Lower leg skin (tissue), 4 donors: ENCODE results near the gene SPTB. TPM values are rescaled to one million over a fixed set of nuclear protein-coding genes. Genes with fewer than 3 reads are reported as not detected.
A peak's percentile ranks its signal among the peaks of the same experiment; 100 is the strongest.

Experiments
- DNase-seq, 2 donors: peaks; one replicate each; pipeline ENCODE4 v3.0.0-alpha.2; 2019; ENCODE audit warnings: low spot score in 2 of 2
- H3K4me3 ChIP-seq: fragments of 200-600 bp; sonication (generic); 2 replicates; pipeline ENCODE4 v1.5.1; 2017; ENCODE audit warnings: mild to moderate bottlenecking, low read depth; ENCODE audit not compliant: poor library complexity, severe bottlenecking
- POLR2A ChIP-seq, 2 donors: fragments of 450-650 bp; IDR thresholded peaks; one replicate each; pipeline ENCODE4 v1.6.1; 2016 to 2017; ENCODE audit warnings: antibody characterized with exemption in 2 of 2, mild to moderate bottlenecking in 1 of 2, moderate library complexity in 1 of 2
- WGBS, 2 donors: methylation state at CpG; one replicate each; pipeline ENCODE4 v1.1.5; 2018; 5-methylcytosine and 5-hydroxymethylcytosine counted together
- intact Hi-C: fragments of 100-400 bp; cut with DNase I; formaldehyde crosslinking; loops from one replicate; pipeline ENCODE4 v1.15.0; 2023; ENCODE audit warnings: low total_unique reads
- microRNA-seq, 2 donors: library from miRNA; unstranded; fragments of <30 nt; microRNA quantifications; one replicate each; pipeline ENCODE4, GENCODE V29; 2016; ENCODE audit warnings: borderline replicate concordance in 2 of 2, borderline number of aligned reads in 1 of 2
- total RNA-seq, 4 donors: library from RNA; depleted of rRNA; stranded (reverse); fragments of >200 nt; gene quantifications; one replicate each; pipeline ENCODE4 v1.1.0, GENCODE V29; 2016
- TF ChIP-seq, protein P1 (sequence below), 3 donors: fragments of 450-650 bp; IDR thresholded peaks; one replicate each; pipeline ENCODE4 v1.5.1; 2016; ENCODE audit warnings: antibody characterized with exemption in 3 of 3, mild to moderate bottlenecking in 3 of 3, moderate library complexity in 2 of 3

Gene SPTB
- total RNA-seq, 4 donors from 2014 or later: 0.34 to 1.3 (median 0.92) TPM

GRCh38 chr14:64700290-64700689, 179.4 kb downstream of the SPTB start:
- intact Hi-C loops: no loop called here
- peak in 1 of 2 donors; percentile 7 for DNase-seq
- 76 to 78% methylated on average over 2 of the region's 2 CpGs for WGBS, 2 donors
- no peak for TF ChIP-seq POLR2A (IDR thresholded peaks at IDR 0.05)
- TF ChIP-seq, protein P1, sequence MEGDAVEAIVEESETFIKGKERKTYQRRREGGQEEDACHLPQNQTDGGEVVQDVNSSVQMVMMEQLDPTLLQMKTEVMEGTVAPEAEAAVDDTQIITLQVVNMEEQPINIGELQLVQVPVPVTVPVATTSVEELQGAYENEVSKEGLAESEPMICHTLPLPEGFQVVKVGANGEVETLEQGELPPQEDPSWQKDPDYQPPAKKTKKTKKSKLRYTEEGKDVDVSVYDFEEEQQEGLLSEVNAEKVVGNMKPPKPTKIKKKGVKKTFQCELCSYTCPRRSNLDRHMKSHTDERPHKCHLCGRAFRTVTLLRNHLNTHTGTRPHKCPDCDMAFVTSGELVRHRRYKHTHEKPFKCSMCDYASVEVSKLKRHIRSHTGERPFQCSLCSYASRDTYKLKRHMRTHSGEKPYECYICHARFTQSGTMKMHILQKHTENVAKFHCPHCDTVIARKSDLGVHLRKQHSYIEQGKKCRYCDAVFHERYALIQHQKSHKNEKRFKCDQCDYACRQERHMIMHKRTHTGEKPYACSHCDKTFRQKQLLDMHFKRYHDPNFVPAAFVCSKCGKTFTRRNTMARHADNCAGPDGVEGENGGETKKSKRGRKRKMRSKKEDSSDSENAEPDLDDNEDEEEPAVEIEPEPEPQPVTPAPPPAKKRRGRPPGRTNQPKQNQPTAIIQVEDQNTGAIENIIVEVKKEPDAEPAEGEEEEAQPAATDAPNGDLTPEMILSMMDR (IDR thresholded peaks at IDR 0.05): no peak
- H3K4me3 ChIP-seq: no peak overlapping the region

DNA sequence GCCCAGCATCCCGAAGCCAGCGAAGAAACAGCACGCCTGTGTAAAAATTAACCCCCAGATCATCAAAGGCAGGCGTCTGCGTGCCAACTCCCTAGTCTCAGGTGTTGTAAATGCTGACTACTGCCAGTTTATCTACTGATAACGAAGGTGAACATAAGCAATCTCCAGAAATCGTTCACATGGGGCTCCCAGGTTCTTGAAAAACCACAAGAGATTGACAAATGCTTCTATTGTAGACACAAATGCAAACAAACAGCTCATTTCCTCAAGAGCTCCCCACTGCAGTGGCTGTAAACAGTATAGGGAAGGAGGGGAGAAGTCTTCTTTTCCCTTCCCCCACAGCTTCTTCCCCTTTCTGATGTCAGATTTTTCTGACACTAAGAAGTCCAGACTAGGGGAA, 180.8 kb downstream of the SPTB start:
- TF ChIP-seq POLR2A (IDR thresholded peaks at IDR 0.05): no peak
- TF ChIP-seq, protein P1 (IDR thresholded peaks at IDR 0.05): no peak
- intact Hi-C loops: no loop called here
- H3K4me3 ChIP-seq: no peak overlapping the region
- DNase-seq: peak in 1 of 2 donors; percentile 45
- WGBS, 2 donors: 53 to 55% methylated on average over 7 of the region's 7 CpGs

- H3K4me3 ChIP-seq: no peak overlapping the region
- peak in 1 of 2 donors; percentile 76 for DNase-seq
- WGBS, 2 donors: 66 to 78% methylated on average over 4 of the region's 4 CpGs
- TF ChIP-seq POLR2A (IDR thresholded peaks at IDR 0.05): no peak
- TF ChIP-seq, protein P1 (IDR thresholded peaks at IDR 0.05): no peak
- intact Hi-C loops: no loop called here
Observed at GRCh38 chr14:64696355-64696857, 183.3 kb downstream of the SPTB start.

Small RNA genes lying within 50 kb of the gene (microRNA-seq; reads per million reads assigned to microRNA genes)
- 0 reads per million in 2 donors for gene MIR7855

Other genes starting within 250 kb of the SPTB start
- 100 to 1,000 TPM in 3 of 4 donors, 10 to 100 TPM in 1; 92.9 to 178 (median 125) TPM for gene PLEKHG3, start 175.5 kb downstream of the SPTB start, total RNA-seq
- 10 to 100 TPM; 52.4 to 79.2 (median 63.8) TPM for gene CHURC1, start 34.5 kb upstream of the SPTB start, total RNA-seq
- 10 to 100 TPM in 3 of 4 donors, 1 to 10 TPM in 1; 1.9 to 37.6 (median 21.0) TPM for gene GPX2, start 62.8 kb upstream of the SPTB start, total RNA-seq
- 1 to 10 TPM; 5.5 to 9.4 (median 7.2) TPM for gene RAB15, start 92.4 kb upstream of the SPTB start, total RNA-seq
- gene FNTB, start 107.0 kb upstream of the SPTB start, total RNA-seq: 10 to 100 TPM; 34.0 to 48.6 (median 38.8) TPM
- gene MAX, start 222.6 kb upstream of the SPTB start, total RNA-seq: 100 to 1,000 TPM in 1 of 4 donors, 10 to 100 TPM in 3; 61.0 to 126 (median 65.6) TPM